Body of pancreas (tissue), 4 donors: Measurements from ENCODE around the gene PTGDS. TPM values are rescaled to one million over a fixed set of nuclear protein-coding genes. Genes with fewer than 3 reads are reported as not detected.

Source experiments
- ATAC-seq: fragments of 150-250 bp; one replicate; pipeline ENCODE4 v1.9.1; 2016
- DNase-seq, 4 donors: peaks; one replicate each; pipeline ENCODE4 v3.0.0-alpha.2; 2019
- H3K27ac ChIP-seq, 4 donors: fragments of 200-600 bp; sonication (generic); 1 replicate in 3 of 4; 2 replicates in 1 of 4; pipeline versions ENCODE4 v1.5.1 to v1.6.1; 2016 to 2019; ENCODE audit warnings: mild to moderate bottlenecking in 1 of 4, mixed read lengths in 1 of 4, moderate library complexity in 1 of 4
- H3K27me3 ChIP-seq, 2 donors: fragments of 200-600 bp; sonication (generic); one replicate each; pipeline ENCODE4 v1.6.0; 2016; ENCODE audit warnings: mild to moderate bottlenecking in 1 of 2
- H3K36me3 ChIP-seq, 2 donors: fragments of 200-600 bp; sonication (generic); replicated peaks in 1 of 2; 2 replicates each; pipeline ENCODE4 v1.5.1; 2016; ENCODE audit warnings: low read depth in 2 of 2; ENCODE audit not compliant: insufficient read depth in 1 of 2
- H3K4me1 ChIP-seq: fragments of 200-600 bp; sonication (generic); one replicate; pipeline ENCODE4 v1.6.0; 2016
- H3K4me3 ChIP-seq, 2 donors: fragments of 200-600 bp; sonication (generic); 1 replicate in 1 of 2; 2 replicates in 1 of 2; pipeline ENCODE4 v1.5.1; 2016 to 2019
- H3K9me3 ChIP-seq, 3 donors: fragments of 200-600 bp; sonication (generic); 1 replicate in 2 of 3; 2 replicates in 1 of 3; pipeline ENCODE4 v1.5.1; 2016
- CTCF ChIP-seq, 7 experiments: fragments of 450-650 bp in 4 of 7; fragments of 200-600 bp in 3 of 7; sonication (generic) in 3 of 7; IDR thresholded peaks; one replicate each; pipeline ENCODE4 v1.5.1; 2016 to 2019; ENCODE audit warnings: antibody characterized with exemption in 7 of 7
- POLR2A ChIP-seq, 3 donors: fragments of 450-650 bp; IDR thresholded peaks; one replicate each; pipeline ENCODE4 v1.6.1; 2016; ENCODE audit warnings: antibody characterized with exemption in 3 of 3, mild to moderate bottlenecking in 2 of 3
- WGBS, 2 donors: methylation state at CpG; one replicate each; pipeline ENCODE4 v1.1.5; 2017; 5-methylcytosine and 5-hydroxymethylcytosine counted together
- intact Hi-C: fragments of 100-400 bp; cut with DNase I; formaldehyde crosslinking; loops from one replicate; pipeline ENCODE4 v1.15.1; 2023
- total RNA-seq, 2 donors: library from RNA; depleted of rRNA; stranded (reverse); fragments of >200 nt; gene quantifications; one replicate each; pipeline ENCODE4 v1.1.0, GENCODE V29; 2016

The PTGDS gene
- total RNA-seq, 2 donors from 2014 or later: 17.8 to 48.0 TPM

- H3K27me3 ChIP-seq: no peaks in the 10 kb centered on the region
- 5 to 12% methylated on average over 12 to 22 of the region's 22 CpGs for WGBS, 2 donors
- intact Hi-C loops: loop anchor here (10.0 kb wide), 1 partner anchor 95 kb away; the partner anchor contains the start of gene MAMDC4
- TF ChIP-seq POLR2A (IDR thresholded peaks at IDR 0.05) (no peak), CTCF (IDR thresholded peaks at IDR 0.05) (no peak)
- no peak for DNase-seq
- H3K9me3 ChIP-seq: no peaks in the 10 kb centered on the region
- H3K27ac ChIP-seq: peak overlapping the region; percentile 87 to 92 (median 92)
- no peaks in the 10 kb centered on the region for H3K36me3 ChIP-seq
- ATAC-seq: peak; percentile 3
- peaks cover 52% of the 10 kb centered on the region for H3K4me1 ChIP-seq
- H3K4me3 ChIP-seq: peak overlapping the region in 1 of 2 donors; percentile 37
Observed at GRCh38 chr9:136949239-136949816, 28.0 kb upstream of the PTGDS start.

GRCh38 chr9:136949817-136950655 is 27.3 kb upstream of the PTGDS start:
- peak overlapping the region; percentile 87 to 92 (median 92) for H3K27ac ChIP-seq
- H3K27me3 ChIP-seq: no peaks in the 10 kb centered on the region
- no peaks in the 10 kb centered on the region for H3K36me3 ChIP-seq
- WGBS, 2 donors: 1 to 2% methylated on average over 11 to 48 of the region's 63 CpGs
- H3K9me3 ChIP-seq: no peaks in the 10 kb centered on the region
- H3K4me1 ChIP-seq: peaks cover 48% of the 10 kb centered on the region
- DNase-seq: peak; percentile 97
- intact Hi-C loops: loop anchor here (5.0 to 10.0 kb wide), 2 partner anchors 72 to 95 kb away; partner anchors contain the start of gene MAMDC4
- ATAC-seq: peak; percentile 93
- TF ChIP-seq CTCF (IDR thresholded peaks at IDR 0.05): peak in 4 of 7 experiments; percentile 29 to 63 (median 44)
- peak; percentile 68 to 81 (median 80) for TF ChIP-seq POLR2A (IDR thresholded peaks at IDR 0.05)
- H3K4me3 ChIP-seq: peak overlapping the region in 1 of 2 donors; percentile 37

GRCh38 chr9:136950656-136951276 is 26.5 kb upstream of the PTGDS start:
- H3K4me3 ChIP-seq: no peak overlapping the region

More at GRCh38 chr9:136950656-136951276, 26.5 kb upstream of the PTGDS start:
- no peaks in the 10 kb centered on the region for H3K9me3 ChIP-seq
- peak; percentile 24 for ATAC-seq
- peaks cover 47% of the 10 kb centered on the region for H3K4me1 ChIP-seq
- H3K27me3 ChIP-seq: no peaks in the 10 kb centered on the region
- DNase-seq: peak in 1 of 4 donors; percentile 41
- no peaks in the 10 kb centered on the region for H3K36me3 ChIP-seq
- TF ChIP-seq CTCF (IDR thresholded peaks at IDR 0.05) (no peak), POLR2A (IDR thresholded peaks at IDR 0.05) (no peak)
- WGBS, 2 donors: 15 to 48% methylated on average over 2 to 9 of the region's 9 CpGs
- peak overlapping the region; percentile 87 to 92 (median 92) for H3K27ac ChIP-seq
- intact Hi-C loops: loop anchor here (5.0 kb wide), 1 partner anchor 72 kb away; no protein-coding TSS in a partner anchor
